ENCODE results near the gene ATP2A3.
"Not testable (repeated sequence)": the region's sequence is repeated elsewhere in the genome, so short reads cannot be mapped to it uniquely, and the experiment has no call there.

Gene ATP2A3

GRCh38 chr17:3964203-3965117 lies at the start of gene ATP2A3:
TSS of gene ATP2A3 (minus strand) at chr17:3964437. CDS start at chr17:3964291, 146 bp downstream.
- DNase-seq: peak; percentile 56

- no peak for DNase-seq
Measured at GRCh38 chr17:4010754-4011153, 46.5 kb upstream of the ATP2A3 start.

- no peak for DNase-seq
Measured at GRCh38 chr17:4009186-4009785, 45.0 kb upstream of the ATP2A3 start.

- no peak for DNase-seq
Measured at GRCh38 chr17:4008441-4009185, 44.4 kb upstream of the ATP2A3 start.

GRCh38 chr17:4008082-4008435 lies 43.8 kb upstream of the ATP2A3 start:
- DNase-seq: no peak

- DNase-seq: no peak
Measured at GRCh38 chr17:4007346-4008081, 43.3 kb upstream of the ATP2A3 start.

- no peak for DNase-seq
Measured at GRCh38 chr17:4006745-4007211, 42.5 kb upstream of the ATP2A3 start.

GRCh38 chr17:4006165-4006589 lies 41.9 kb upstream of the ATP2A3 start:
- no peak for DNase-seq

GRCh38 chr17:4005296-4006164 lies 41.3 kb upstream of the ATP2A3 start:
- DNase-seq: no peak

- DNase-seq: peak; percentile 86
Measured at GRCh38 chr17:4004517-4005295, 40.5 kb upstream of the ATP2A3 start.

GRCh38 chr17:4003501-4004421 lies 39.5 kb upstream of the ATP2A3 start:
- DNase-seq: peak; percentile 30

GRCh38 chr17:4003131-4003500 lies 38.9 kb upstream of the ATP2A3 start:
- DNase-seq: no peak

- no peak for DNase-seq
Measured at GRCh38 chr17:4001048-4001590, 36.9 kb upstream of the ATP2A3 start.

GRCh38 chr17:3998436-3998835 lies 34.2 kb upstream of the ATP2A3 start:
- no peak for DNase-seq

- no peak for DNase-seq
Measured at GRCh38 chr17:3995067-3995466, 30.8 kb upstream of the ATP2A3 start.

GRCh38 chr17:3994221-3994576 lies 30.0 kb upstream of the ATP2A3 start:
- DNase-seq: no peak

- no peak for DNase-seq
Measured at GRCh38 chr17:3993493-3994220, 29.4 kb upstream of the ATP2A3 start.

- no peak for DNase-seq
Measured at GRCh38 chr17:3992370-3992769, 28.1 kb upstream of the ATP2A3 start.

- not testable (repeated sequence) for DNase-seq
Measured at GRCh38 chr17:3991699-3992098, 27.5 kb upstream of the ATP2A3 start.

Data from eye (tissue), 1 donor.